ENCODE data around the gene PSMD2. TPM values are rescaled to one million over a fixed set of nuclear protein-coding genes. Genes with fewer than 3 reads are reported as not detected.

PSMD2 gene
- total and polyA plus RNA-seq, 2 donors (not counting 3 experiments of a cell fraction or from before 2014, with no cell fraction given): 414 to 435 TPM

DNA sequence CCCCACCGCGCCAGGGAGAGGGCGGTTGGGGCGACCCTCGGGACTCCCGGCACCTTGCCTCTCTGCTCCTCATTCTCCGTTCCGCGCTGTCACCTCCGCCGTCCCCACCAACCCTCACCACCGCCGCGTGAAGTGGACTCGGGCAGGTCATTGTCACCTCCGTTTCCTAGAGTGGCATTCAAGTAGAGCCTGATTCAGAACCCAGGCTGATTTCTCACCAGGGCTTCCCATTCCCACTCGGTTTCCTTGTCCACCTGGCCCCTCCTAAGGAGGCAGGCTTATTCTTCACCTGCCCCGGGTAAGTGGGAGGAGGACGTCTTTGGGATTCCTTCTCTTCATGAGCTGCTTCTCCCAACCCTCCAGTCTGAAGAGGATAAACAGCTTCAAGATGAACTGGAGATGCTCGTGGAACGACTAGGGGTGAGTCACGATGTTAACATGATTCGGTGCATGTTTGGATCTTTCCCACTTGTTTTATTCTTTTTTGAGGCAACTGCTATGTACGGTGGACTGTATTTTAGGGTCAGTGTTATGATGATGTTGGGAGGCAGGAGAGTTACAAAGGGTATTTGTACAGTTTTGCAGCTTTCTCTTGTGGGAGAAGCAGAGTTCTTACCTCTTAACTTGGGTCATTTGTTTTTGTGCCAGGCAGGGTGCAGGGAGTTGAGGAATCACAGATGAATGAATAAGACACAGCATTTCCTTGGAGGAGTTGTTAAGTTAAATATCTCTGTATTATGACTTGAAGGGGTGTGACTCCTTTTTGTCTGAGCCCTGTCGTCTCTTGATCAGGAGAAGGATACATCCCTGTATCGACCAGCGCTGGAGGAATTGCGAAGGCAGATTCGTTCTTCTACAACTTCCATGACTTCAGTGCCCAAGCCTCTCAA lies 692 bp downstream of the PSMD2 start:
- Histone ChIP-seq H3K27ac (ENCODE audit: insufficient read depth, low read depth, low read length) (peak overlapping the region; percentile 70), H3K9ac (replicated peaks; ENCODE audit: extremely low read depth, insufficient read depth, low read length) (peak overlapping the region; percentile 90), H3K4me1 (ENCODE audit: control insufficient read depth, extremely low read depth, insufficient read depth, low read length) (peaks cover 13% of the 10 kb centered on the region), H2AFZ (ENCODE audit: low read depth, low read length) (no peak overlapping the region), H3K27me3 (ENCODE audit: control insufficient read depth in 2 of 2, insufficient read depth in 2 of 2, low read length in 2 of 2) (peaks cover 0 to 3% of the 10 kb centered on the region in 2 experiments), H4K20me1 (replicated peaks; ENCODE audit: control insufficient read depth, extremely low read depth, insufficient read depth, low read length) (no peaks in the 10 kb centered on the region), H3K4me2 (ENCODE audit: insufficient read depth, low read length) (peak overlapping the region; percentile 87), H3K4me3 (replicated peaks in 1 of 3; ENCODE audit: insufficient read depth in 1 of 3, low read depth in 1 of 3, low read length in 3 of 3) (peak overlapping the region; percentile 71 to 89 (median 88)), H3K9me3 (replicated peaks; ENCODE audit: control insufficient read depth, insufficient read depth, low read length) (no peaks in the 10 kb centered on the region), H3K79me2 (ENCODE audit: control insufficient read depth, insufficient read depth, low read length) (peaks cover 51% of the 10 kb centered on the region), H3K36me3 (ENCODE audit: control insufficient read depth in 2 of 2, extremely low read depth in 1 of 2, insufficient read depth in 2 of 2, low read length in 2 of 2) (peaks cover 27 to 31% of the 10 kb centered on the region in 2 experiments), H3K9me1 (replicated peaks; ENCODE audit: control insufficient read depth, extremely low read depth, insufficient read depth, low read length) (no peaks in the 10 kb centered on the region)
- intact Hi-C loops (cut with micrococcal nuclease): loop anchor here (1.0 to 2.0 kb wide), 5 partner anchors 15 to 125 kb away; partner anchors contain the start of genes AP2M1, EEF1AKMT4 and EIF4G1
- TSS peak; percentile 95 for BruUV-seq (replicated peaks)
- TF ChIP-seq POLR2AphosphoS5 (IDR thresholded peaks at IDR 0.05; ENCODE audit: insufficient read depth, low read depth, low read length): peak; percentile 39
- TF ChIP-seq POLR2A (IDR thresholded peaks at IDR 0.05; ENCODE audit: low read depth, low read length): no peak
- no peak for TF ChIP-seq EZH2 (IDR thresholded peaks at IDR 0.05; ENCODE audit: borderline replicate concordance, low read depth, low read length, severe bottlenecking)
- TF ChIP-seq, protein P1, sequence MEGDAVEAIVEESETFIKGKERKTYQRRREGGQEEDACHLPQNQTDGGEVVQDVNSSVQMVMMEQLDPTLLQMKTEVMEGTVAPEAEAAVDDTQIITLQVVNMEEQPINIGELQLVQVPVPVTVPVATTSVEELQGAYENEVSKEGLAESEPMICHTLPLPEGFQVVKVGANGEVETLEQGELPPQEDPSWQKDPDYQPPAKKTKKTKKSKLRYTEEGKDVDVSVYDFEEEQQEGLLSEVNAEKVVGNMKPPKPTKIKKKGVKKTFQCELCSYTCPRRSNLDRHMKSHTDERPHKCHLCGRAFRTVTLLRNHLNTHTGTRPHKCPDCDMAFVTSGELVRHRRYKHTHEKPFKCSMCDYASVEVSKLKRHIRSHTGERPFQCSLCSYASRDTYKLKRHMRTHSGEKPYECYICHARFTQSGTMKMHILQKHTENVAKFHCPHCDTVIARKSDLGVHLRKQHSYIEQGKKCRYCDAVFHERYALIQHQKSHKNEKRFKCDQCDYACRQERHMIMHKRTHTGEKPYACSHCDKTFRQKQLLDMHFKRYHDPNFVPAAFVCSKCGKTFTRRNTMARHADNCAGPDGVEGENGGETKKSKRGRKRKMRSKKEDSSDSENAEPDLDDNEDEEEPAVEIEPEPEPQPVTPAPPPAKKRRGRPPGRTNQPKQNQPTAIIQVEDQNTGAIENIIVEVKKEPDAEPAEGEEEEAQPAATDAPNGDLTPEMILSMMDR (IDR thresholded peaks at IDR 0.05; ENCODE audit: extremely low read depth in 1 of 2, insufficient read depth in 1 of 2, low read depth in 1 of 2, low read length in 2 of 2): no peak
- no peak for TF ChIP-seq GATA2 (IDR thresholded peaks at IDR 0.05; ENCODE audit: insufficient read depth, insufficient read length, low read depth, low read length)
- no peak for TF ChIP-seq MYC (IDR thresholded peaks at IDR 0.05; ENCODE audit: low read depth, low read length)
- FAIRE-seq (no peak), DNase-seq (ENCODE audit: low read depth, low spot score) (peak; percentile 67)
- ChIA-PET POLR2A (no interaction called here), CTCF (interaction anchor here (1.0 to 1.5 kb wide), 3 partner anchors 12 to 404 kb away, joined by 3 to 4 read pairs (median 4); no protein-coding TSS in a partner anchor)
- dilution Hi-C loops (cut with MboI; ENCODE audit: extremely low pct_ligation_motif_present, low sequenced_read_pairs): no loop called here

All from endothelial cell of umbilical vein (primary cell).